GM21786 (cell line): Measurements from ENCODE around the gene IDH2.

Experiments used
- ATAC-seq: cut with Tn5 transposase; IDR thresholded peaks from one replicate; pipeline ENCODE4 v1.9.1; 2021; ENCODE audit not compliant: unreplicated experiment

Gene IDH2

GRCh38 chr15:90044916-90045371 lies 57.3 kb downstream of the IDH2 start:
- ATAC-seq, result no peak

- no peak for ATAC-seq
Measured at GRCh38 chr15:90044191-90044590, 58.1 kb downstream of the IDH2 start.

GRCh38 chr15:90043530-90044010 lies 58.7 kb downstream of the IDH2 start:
- ATAC-seq, result no peak

- ATAC-seq, result no peak
Measured at GRCh38 chr15:90042766-90043529, 59.3 kb downstream of the IDH2 start.

- ATAC-seq, result no peak
Measured at GRCh38 chr15:90042356-90042755, 59.9 kb downstream of the IDH2 start.

- ATAC-seq, result no peak
Measured at GRCh38 chr15:90040618-90041017, 61.6 kb downstream of the IDH2 start.

- ATAC-seq, result no peak
Measured at GRCh38 chr15:90039996-90040395, 62.3 kb downstream of the IDH2 start.

- ATAC-seq, result no peak
Measured at GRCh38 chr15:90038632-90039095, 63.6 kb downstream of the IDH2 start.

GRCh38 chr15:90037961-90038631 lies 64.2 kb downstream of the IDH2 start:
- ATAC-seq, result peak; percentile 77

- ATAC-seq, result no peak
Measured at GRCh38 chr15:90037511-90037860, 64.8 kb downstream of the IDH2 start.

GRCh38 chr15:90036806-90037510 lies 65.3 kb downstream of the IDH2 start:
- ATAC-seq, result no peak

- ATAC-seq, result no peak
Measured at GRCh38 chr15:90036343-90036742, 65.9 kb downstream of the IDH2 start.

- no peak for ATAC-seq
Measured at GRCh38 chr15:90035840-90036230, 66.4 kb downstream of the IDH2 start.

GRCh38 chr15:90035095-90035839 lies 67.0 kb downstream of the IDH2 start:
- ATAC-seq, result no peak

GRCh38 chr15:90033448-90033847 lies 68.8 kb downstream of the IDH2 start:
- no peak for ATAC-seq
